ENCODE results near the gene ANKRD63.

DNA sequence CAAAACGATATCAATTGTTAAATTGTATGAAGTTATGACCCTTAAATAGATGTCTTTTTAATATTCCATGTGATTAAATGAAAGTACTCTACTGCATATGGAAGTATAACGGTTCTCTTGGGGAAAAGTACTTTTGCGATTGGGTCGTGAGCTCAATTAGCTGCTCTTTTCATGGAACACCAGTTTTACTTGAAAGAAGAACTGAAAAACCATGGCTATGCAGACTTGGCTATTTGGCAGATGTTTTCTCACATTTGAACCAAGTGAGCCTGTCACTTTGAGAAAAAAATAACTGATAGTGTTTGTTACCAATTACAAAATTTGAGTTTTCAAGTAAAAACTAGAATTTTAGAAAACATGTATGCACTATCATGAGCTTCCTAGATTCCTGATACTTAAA, 34.7 kb upstream of the ANKRD63 start:
- TF ChIP-seq YY1 (IDR thresholded peaks at IDR 0.05; ENCODE audit: low read depth) (no peak), EGR1 (IDR thresholded peaks at IDR 0.05) (no peak)

Data from Ishikawa (cell line).